Left renal pelvis (tissue), 4 donors: ENCODE data around the gene CFAP57. TPM values are rescaled to one million over a fixed set of nuclear protein-coding genes. Genes with fewer than 3 reads are reported as not detected.

Experiments
- DNase-seq, 4 donors: peaks; one replicate each; pipeline ENCODE4 v3.0.0-alpha.2; 2013; ENCODE audit warnings: low read depth in 4 of 4, low spot score in 3 of 4
- polyA plus RNA-seq, 4 donors: library from polyadenylated mRNA; unstranded; fragments of 120-200 nt; gene quantifications; one replicate each; pipeline ENCODE4 v1.2.1, GENCODE V29; 2013; ENCODE audit not compliant: insufficient read length in 4 of 4

CFAP57 gene
- polyA plus RNA-seq, 4 donors, result 0.29 to 4.1 (median 3.9) TPM

- no peak for DNase-seq
Measured at GRCh38 chr1:43251024-43251423, 78.9 kb downstream of the CFAP57 start.

GRCh38 chr1:43252225-43252624 lies 80.1 kb downstream of the CFAP57 start:
- no peak for DNase-seq

- no peak for DNase-seq
Measured at GRCh38 chr1:43253173-43253572, 81.0 kb downstream of the CFAP57 start.

GRCh38 chr1:43253876-43254275 lies 81.7 kb downstream of the CFAP57 start:
- no peak for DNase-seq

GRCh38 chr1:43255438-43256210 lies 83.5 kb downstream of the CFAP57 start:
- no peak for DNase-seq

- DNase-seq, result no peak
Measured at GRCh38 chr1:43256675-43257570, 84.8 kb downstream of the CFAP57 start.

GRCh38 chr1:43258370-43258769 lies 86.2 kb downstream of the CFAP57 start:
- DNase-seq, result no peak

GRCh38 chr1:43265431-43265830 lies 93.3 kb downstream of the CFAP57 start:
- no peak for DNase-seq

- DNase-seq, result no peak
Measured at GRCh38 chr1:43266881-43267280, 94.8 kb downstream of the CFAP57 start.

GRCh38 chr1:43267291-43267805 lies 95.2 kb downstream of the CFAP57 start:
- DNase-seq, result no peak

- no peak for DNase-seq
Measured at GRCh38 chr1:43267818-43268425, 95.8 kb downstream of the CFAP57 start.

GRCh38 chr1:43269627-43270375 lies 97.7 kb downstream of the CFAP57 start, which contains the start of gene TMEM125:
TMEM125 (plus strand) TSS chr1:43269983; CDS start chr1:43272723, 2,740 bp downstream.
- DNase-seq, result no peak

GRCh38 chr1:43270421-43271095 lies 98.4 kb downstream of the CFAP57 start:
- DNase-seq, result peak in 1 of 4 donors; percentile 49

- no peak for DNase-seq
Measured at GRCh38 chr1:43271186-43272118, 99.3 kb downstream of the CFAP57 start.

- no peak for DNase-seq
Measured at GRCh38 chr1:43272161-43272560, 100.0 kb downstream of the CFAP57 start.

GRCh38 chr1:43272576-43273571 lies 100.7 kb downstream of the CFAP57 start:
- DNase-seq, result no peak

GRCh38 chr1:43273708-43274107 lies 101.6 kb downstream of the CFAP57 start:
- no peak for DNase-seq
